Measurements from ENCODE around the gene PPP1R27.
A peak's percentile ranks its signal among the peaks of the same experiment; 100 is the strongest.

Gene PPP1R27

DNA sequence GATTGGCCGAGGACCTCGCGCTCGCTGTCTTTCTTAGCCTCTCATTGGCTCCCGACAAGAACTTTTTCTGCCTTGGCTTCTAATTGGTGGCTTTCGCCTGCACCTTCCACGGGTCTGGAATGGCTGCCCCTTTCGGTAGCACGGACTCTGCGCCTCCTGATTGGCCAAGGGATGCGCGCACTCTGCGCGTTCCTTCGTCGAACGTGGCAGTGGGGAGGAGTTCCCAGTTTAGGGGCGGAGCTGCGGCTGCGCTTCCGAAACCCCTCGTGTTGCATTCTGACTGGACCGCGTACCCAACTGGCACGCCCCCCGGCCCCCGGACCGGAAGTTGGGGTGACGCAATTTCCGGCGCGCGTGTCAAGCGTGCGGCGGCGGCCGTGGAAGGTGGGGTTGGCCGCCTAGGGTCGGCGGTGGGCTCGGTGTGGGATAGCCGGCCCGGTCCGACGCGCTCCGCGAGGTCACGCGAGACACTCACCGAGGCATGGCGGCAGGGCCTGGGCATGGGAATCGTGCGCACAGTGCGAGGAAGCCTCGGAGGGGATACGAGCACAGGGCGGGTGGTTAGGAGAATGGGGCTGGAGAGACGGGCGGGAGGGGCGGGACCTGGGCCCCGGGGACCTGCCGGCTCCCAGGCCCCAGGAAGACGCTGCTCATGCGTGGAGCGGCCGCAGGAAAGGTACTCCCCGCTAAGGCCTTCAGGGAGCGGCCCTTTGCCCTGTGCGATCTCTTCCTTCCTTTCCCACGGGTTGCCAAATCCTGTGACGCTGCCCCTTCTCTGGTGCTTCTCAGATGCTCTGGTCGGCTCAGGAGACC lies 26.1 kb upstream of the PPP1R27 start:
- DNase-seq (ENCODE audit: low read depth, low spot score) = peak; percentile 100

DNA sequence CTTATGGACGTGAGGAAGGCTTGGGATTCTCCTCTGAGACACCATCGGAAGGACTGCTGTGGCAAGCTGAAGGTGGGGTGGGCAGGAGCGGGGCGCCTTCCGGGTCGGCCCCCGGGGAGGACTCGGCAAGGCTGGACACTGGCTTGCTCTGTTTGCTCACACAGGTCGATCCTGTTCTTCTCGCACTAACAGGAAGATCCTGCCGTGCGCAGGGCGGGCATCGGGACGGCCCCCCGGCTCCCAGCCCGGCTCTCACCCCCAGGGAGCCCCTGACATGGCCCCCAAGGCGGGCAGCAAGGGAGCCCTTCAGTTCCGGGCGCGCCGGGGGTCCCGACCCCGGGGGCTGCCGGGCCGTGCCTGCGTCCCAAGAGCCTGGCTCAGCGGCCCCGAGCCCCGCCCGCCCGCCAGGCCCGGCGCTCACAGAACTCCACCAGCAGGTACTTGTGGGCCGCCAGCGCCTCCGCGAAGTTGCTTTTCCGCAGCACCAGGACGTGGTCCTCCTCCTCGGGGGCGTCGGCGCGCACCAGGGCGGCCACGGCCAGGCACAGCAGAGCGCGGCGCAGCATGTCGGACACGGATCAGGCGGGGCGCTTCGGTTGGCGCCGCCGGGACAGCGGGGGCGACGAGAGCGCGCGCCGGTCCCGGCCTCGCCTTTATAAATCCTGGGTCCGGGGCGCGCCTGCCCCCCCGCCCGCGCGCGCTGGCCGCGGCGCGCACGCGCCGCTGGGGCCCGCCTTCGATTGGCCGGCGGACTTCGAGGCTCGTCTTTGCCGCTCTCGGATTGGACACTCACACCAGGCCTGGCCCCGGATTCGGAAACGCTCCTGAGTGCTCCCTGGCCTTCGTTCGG lies 25.3 kb upstream of the PPP1R27 start, which contains the start of gene P4HB:
Gene P4HB, minus strand, starts transcription at position 630 of the 850 bp plus-strand sequence. Its CDS starts 64 bp downstream, at position 566.
- no peak for DNase-seq (ENCODE audit: low read depth, low spot score)

DNA sequence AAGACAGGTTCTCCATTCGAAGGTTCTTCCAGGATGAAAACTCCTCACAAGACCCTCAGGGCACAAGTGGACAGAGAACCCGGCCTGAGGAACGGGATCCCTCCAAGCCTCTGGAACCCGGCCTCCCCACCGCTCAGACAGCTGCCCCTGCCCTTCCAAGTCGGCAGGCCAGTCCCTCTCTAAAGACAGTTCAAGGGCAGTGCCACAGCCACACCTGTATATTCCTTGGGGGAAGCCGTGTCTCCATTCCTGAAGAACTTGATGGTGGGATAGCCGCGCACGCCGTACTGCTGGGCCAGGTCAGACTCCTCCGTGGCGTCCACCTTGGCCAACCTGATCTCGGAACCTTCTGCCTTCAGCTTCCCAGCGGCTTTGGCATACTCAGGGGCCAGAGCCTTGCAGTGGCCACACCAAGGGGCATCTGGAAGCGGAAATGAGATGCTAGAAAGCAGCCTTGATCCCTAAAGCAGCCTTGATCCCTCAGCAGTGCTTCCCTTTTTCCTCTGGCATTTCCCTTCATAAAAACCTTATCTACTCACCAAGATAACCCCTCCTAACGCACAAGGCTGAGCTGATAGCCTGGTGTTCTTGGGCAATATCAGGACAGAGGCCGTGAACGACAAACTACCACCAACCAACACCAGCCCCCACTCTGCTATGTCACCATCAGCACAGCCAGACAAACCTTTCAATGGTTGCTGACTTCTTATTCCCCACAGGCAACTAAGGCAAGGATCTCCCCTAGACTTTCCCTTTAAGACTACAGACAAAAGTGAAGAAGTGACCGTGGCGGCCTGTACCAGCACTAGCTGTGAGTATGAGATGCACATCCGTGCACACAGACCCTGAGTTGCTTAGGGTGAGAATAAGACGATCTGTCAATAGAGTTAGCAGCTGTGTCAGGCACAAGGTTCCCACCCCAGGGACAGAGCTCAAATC lies 24.4 kb upstream of the PPP1R27 start:
- DNase-seq (ENCODE audit: low read depth, low spot score) = no peak

DNA sequence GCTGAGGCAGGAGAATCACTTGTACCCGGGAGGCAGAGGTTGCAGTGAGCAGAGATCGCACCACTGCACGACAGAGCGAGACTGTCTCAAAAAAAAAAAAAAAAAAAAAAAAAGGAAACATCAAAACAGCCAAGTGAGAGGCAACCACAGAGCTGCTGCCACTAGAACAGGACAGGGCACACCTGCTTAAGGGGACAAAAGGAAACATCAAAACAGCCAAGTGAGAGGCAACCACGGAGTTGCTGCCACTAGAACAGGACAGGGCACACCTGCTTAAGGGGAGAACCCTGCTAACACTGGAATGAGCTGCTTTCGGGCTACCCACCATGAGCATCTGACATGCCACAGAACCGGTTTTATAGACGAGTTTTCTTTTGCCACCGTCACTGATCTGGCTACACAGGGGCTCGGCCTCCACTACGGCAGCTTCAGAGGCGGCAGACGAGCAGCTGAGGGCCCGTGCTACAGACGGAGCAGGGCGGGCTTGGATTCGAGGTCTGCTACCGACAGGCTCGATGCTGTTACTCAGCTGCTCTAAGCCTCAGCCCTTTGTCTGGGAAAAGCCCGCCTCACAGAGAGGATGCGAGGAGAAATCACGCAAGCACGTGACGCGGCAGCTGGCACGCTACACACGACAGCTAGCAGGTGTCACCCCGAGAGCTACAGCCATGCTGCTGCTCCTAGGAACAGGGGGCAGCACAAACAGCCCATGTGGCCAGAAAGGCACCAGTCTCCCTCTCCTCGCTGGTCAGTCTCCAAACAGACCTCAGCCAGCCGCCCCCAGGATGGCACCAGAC lies 23.5 kb upstream of the PPP1R27 start:
- DNase-seq (ENCODE audit: low read depth, low spot score) = no peak

DNA sequence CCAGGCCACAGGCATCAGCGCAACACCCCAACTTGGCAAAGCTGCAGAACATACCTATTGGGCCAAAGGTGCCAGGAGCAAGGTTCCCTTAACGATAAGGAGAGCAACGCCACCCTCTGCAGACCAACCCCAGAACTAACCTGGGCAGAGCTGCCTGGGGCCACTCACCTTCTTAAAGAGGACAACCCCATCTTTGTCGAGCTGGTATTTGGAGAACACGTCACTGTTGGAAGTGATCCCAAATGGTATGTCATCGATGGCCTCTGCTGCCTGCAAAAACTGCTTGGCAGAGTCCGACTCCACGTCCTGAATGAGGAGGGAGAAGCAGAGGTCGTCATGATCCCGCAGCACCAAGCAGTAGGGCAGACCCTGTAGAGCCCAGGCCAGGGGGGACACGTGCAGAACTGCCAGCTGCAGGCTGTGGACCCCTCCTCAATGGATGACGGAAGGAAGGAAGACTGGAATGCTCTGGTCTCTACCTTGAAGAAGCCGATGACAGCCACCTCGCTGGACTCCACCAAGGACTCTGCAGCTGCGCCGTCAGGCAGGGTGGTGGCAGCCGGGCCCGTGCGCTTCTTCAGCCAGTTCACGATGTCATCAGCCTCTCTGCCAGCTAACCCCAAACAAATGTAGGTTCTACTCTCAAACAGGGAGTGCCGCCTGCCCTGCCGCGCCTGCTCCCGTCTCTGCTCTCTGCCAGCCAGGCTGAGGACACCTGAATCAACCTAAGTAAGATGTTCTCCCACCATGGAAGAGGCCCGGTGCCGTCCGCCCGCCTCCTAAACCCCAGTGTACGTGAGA lies 20.3 kb upstream of the PPP1R27 start:
- no peak for DNase-seq (ENCODE audit: low read depth, low spot score)

DNA sequence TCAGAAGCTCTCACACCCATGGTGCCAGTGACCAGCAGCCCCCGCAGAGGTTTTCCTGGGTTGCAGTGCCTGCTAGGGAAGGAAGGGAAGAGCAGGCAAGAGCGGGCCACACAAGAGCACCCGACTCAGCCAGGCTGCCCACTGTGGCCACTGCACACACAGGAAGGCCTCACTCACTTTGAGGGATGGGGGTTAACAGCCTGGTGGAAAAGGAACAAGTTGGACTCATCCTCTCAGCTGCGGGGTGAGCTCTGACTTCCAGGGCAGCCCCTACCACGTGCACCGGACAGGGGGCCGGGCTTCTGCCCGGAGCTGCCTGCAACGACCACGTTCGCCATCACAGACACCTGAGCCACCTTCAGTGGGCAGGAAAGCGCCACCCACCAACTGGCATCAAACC lies 17.4 kb upstream of the PPP1R27 start:
- no peak for DNase-seq (ENCODE audit: low read depth, low spot score)

DNA sequence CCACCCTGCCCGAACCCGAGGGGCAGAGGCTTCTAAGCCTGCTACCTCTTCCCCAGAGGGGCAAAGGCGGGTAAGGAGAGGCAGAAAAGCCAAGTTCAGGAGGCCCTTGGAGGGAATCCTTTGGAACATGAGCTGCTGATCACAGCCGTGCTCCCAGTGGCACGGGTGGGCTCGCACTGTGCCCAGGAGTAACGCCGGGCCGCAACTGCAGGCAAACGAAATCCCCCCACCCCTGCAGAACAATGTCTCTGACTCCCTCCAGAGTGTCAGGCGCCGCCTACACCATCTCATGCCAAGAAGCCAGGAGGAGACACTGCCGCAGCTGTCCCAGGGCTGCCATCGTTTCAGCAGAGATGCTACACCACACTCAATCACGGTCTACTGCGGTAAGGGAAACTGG lies 16.6 kb upstream of the PPP1R27 start:
- no peak for DNase-seq (ENCODE audit: low read depth, low spot score)

DNA sequence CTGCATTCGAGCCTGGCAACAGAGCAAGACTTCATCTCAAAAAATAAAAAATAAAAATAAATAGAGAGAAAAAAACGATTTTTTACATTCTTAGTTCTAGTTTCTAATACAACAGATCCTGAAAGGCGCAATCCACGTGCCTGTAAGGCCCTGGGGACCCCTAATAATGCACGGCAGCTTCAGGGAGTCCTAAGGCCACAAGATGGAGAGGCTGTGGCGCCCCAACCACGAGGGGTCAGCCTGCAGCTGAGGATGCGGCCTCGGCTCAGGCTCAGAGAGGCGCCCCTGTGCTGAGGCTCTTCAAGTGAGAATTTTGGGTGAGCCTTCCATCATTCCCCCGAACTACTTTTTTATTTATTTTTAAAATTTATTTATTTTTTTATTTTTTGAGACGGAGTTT lies 14.6 kb upstream of the PPP1R27 start:
- DNase-seq (ENCODE audit: low read depth, low spot score) = no peak

DNA sequence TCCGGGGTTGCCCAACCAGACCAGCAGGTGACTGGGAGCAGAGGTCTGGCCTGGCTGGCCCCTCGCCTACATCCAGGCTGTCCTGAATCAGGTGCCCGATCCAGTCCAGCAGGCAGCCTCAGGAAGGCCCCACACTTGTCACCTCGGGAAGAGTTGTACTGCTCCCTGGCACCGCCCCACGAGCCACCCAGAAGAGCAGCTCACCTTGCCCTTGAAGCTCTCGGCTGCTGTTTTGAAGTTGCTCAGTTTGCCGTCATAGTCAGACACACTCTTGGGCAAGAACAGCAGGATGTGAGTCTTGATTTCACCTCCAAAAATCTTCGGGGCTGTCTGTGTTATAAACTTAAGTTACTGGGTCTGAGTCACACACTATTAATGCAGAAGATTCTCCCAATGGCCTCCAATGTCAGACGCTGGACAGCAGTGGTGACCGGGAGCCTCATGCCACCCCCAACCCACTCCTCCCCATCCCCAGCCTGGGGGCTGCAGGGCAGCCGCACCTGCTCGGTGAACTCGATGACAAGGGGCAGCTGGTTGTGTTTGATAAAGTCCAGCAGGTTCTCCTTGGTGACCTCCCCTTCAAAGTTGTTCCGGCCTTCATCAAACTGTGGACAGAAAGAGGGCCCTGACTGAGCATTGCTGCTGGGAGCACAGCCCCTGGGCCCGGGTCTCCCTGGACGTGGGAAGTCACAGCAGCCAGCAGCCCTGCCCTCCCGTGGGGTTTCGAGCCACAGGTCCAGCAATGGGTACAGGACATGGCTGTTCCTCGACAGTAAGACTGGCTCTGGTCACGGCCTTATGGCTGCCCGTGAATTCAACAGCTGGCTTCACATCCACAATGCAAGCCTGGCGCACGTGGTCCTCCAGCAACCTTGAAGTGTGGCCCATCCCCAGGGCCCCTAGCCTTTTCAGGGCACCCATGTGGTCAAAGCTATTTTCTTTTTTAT lies 12.2 kb upstream of the PPP1R27 start:
- DNase-seq (ENCODE audit: low read depth, low spot score) = no peak

DNA sequence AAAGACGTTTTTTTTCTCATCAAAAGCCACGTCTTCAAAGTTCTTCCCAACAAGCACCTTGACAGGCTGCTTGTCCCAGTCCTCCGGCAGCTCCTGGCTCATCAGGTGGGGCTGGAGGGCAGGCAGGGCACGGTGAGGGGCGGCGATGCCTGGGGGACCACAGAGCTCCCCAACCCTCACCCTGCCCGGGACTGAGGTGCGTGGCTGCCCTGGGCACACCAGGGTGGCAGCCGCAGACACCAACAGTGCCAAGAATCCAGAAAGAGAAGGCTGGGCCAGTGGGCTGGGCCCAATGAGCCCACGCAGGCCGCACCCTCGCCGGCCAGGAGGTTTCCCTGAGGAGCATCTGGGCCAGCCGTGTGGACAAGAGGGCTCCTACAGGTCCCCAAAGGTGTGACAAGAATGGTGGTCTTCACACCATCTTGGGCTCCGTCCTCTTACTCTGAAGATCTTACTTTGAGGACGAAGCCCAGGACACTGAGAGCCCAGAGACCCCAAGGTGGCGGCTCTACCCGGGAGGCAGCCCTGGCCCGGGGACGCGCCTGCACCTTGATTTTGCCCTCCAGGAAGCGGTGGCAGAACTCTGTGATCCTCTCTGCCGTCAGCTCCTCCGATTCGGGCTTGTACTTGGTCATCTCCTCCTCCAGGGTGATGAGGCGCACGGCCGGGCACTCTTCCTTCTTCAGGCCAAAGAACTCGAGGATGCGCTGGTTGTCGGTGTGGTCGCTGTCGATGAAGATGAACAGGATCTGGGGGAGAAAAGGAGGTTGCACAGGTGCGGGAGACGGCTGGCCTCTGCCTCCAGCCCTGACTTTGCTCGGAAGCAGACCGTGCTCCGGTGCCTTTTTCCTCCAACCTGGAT lies 11.3 kb upstream of the PPP1R27 start:
- no peak for DNase-seq (ENCODE audit: low read depth, low spot score)

DNA sequence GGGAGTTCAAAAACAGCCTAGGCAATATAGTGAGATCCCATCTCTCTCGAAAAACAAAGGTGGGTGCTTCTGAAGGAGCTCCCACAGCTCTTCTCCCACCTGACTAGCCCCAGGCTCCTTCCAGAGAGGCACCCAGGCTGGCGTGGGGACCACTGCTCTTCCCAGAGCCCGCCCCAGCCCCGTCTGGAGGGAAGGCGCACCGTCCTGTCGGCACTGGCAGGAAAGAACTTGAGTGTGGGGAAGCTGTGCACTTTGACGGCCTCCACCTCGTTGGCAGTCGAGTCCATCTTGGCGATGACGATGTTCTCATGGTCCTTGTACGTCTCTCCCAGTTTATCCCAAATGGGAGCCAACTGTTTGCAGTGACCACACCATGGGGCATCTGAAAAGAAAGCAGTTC lies 10.5 kb upstream of the PPP1R27 start:
- DNase-seq (ENCODE audit: low read depth, low spot score) = no peak

DNA sequence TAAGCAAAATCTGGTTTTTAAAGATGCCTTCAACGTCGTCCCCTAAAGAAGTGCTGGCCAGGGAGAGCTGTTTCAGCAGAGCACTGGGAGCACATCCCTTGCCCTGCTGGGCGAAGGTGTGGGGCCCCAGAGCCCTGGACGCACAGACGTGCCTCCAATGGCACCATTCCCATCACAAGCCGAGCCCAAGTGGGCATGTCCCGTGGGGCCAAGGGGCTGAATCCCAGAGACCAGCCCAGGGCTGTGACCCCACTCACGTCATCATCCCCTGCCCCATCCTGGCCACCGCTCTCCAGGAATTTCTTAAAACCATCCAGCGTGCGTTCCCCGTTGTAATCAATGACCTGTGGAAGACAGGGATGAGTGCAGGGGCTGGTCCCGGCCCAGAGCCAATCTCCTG lies 10.0 kb upstream of the PPP1R27 start:
- DNase-seq (ENCODE audit: low read depth, low spot score) = no peak

DNA sequence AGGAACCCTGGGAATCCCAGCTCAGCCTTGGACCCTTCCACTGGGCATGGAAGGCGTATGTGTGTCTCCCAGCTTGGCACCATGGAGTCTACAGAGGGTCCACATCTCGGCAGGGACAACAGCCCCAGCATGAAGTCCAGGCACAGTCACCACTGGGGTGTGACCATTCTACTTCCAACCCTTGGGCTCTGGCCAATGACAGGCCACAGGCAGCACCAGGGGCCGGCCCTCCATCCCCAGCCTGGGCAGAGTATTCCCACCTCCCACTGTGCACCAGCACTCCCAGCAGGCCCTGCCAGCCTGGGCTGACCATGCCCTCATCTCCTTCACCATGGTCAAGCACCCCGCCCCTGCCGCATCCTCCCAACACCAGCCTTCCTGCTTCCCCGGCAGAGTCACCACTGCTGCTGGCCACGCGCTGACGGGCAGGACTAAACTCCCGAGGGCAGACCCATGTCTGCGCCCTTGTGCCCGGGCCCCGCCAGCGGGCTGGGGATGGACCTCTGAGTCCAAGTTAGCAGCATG lies 9.5 kb upstream of the PPP1R27 start:
- no peak for DNase-seq (ENCODE audit: low read depth, low spot score)

DNA sequence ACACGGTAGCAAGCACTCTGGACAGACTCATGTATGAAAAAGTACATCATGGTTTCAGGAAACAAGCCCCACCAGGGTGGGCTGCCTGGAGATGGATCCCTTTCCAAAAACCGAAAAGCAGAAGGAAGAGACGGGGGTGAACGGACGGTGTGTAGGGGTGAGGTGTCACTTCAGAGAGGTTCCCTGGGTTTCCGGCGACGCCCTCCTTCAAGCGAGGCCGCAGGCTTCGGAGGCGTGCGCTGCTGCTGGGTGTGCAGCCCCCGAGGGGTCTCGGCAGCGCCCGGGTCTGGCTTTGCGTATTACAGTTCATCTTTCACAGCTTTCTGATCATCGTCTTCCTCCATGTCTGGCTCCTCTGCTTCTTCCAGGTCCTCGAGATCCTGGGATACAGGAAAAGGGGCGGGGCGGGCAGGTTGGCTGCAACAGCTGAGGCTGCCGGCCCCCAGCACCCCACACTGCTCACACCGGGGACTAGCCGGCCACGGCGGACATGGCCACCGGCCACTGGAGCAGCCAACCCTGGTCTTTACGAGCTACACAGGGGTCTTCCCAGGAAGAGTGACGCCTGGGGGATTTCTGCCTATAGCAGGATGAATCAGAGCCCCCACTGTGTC lies 9.0 kb upstream of the PPP1R27 start:
- DNase-seq (ENCODE audit: low read depth, low spot score) = no peak

DNA sequence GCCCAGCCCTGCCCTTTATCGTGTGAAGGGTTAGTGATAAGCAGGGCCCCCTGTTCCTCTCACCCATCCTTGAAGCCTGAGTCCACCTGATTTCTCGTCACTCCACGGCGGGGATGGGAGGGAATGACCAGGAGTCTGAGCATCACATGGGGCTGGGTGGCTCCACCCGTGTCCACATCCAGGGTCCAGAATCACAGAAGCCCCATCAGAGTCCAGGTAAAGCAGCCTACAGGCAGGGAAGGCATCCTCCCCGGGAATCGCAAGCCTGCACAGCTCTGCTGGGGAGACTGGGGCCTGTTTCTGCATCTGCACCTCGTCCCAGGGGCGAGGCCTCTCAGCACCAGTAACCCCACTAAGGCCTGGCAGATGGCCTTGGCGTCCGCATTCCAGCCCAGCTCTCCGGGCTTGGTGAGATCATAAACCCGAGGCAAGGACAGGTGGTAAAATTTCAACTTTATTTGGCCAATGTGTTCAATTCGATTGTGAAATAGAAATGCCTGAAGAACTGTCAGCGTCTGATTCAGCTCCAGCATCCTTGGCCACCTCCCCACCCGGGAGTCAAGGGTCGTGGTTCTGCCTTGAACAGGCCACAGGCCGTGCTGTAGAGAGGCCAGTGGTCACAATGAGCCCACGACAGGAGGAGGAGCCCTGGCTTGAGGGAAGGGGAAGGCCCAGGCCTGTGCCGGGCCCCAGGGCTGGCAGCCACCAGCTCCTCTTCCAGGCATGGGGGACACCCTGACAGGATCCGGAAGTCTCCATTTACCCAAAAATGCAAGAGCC lies 8.1 kb upstream of the PPP1R27 start:
- no peak for DNase-seq (ENCODE audit: low read depth, low spot score)

DNA sequence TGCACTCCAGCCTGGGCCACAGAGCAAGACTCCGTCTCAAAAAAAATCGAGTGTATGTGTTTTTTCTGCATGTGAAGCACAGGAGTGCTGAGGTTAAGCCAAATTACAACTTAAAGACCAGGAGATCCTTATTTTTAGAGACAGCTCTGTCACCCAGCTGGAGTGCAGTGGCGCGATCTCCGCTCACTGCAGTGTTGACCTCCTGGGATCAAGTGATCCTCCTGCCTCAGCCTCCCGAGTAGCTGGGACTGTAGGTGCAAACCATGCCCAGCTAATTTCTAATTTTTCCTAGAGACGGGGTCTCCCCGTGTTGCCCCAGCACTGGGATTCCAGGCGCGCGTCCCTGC lies 7.5 kb upstream of the PPP1R27 start:
- no peak for DNase-seq (ENCODE audit: low read depth, low spot score)

DNA sequence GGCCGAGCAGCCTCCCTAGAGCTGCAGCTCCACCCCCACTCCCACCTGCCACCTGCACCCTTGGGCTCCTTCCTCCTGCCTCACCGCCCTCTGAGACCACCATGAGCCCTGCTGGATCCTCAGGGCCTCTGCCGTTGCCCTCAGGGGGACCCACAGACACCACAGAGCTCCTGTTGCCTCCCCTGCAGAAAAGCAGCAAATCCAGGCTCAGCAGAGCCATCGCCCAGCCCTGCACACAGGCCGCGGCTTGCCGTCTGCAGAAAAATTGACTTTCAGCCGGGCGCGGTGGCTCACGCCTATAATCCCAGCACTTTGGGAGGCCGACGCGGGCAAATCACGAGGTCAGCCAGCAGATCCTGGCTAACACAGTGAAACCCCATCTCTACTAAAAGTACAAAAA lies 7.0 kb upstream of the PPP1R27 start:
- no peak for DNase-seq (ENCODE audit: low read depth, low spot score)
